ENCODE data around the gene SMIM8.

The SMIM8 gene

DNA sequence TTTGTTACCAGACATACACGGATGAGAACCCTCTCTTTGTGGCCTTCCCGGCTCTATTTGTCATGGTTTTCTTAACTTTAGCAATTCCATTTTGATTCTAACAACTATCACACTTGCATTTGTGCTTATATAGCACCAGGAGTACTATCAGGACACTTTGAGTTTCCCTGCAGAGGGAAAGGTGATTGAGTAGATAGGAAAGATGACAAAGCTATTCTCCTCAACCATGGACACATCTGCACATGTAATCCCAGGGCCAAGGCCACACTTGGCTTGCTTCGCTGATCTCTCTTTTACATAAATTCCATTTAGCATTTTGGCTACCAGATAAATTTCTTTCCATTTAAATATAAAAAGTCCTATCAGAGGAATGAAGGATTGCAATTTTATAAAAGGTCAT is 62.1 kb downstream of the SMIM8 start:
- Histone ChIP-seq H3K9ac (ENCODE audit: low read depth, low read length) (no peak overlapping the region), H3K9me3 (ENCODE audit: control insufficient read depth, insufficient read depth, low read length) (no peaks in the 10 kb centered on the region), H3K36me3 (ENCODE audit: insufficient read depth, low read length) (no peaks in the 10 kb centered on the region), H3K4me1 (ENCODE audit: insufficient read depth, low read length) (no peaks in the 10 kb centered on the region)

- no peaks in the 10 kb centered on the region for H3K9me3 ChIP-seq (ENCODE audit: control insufficient read depth, insufficient read depth, low read length)
- H3K4me1 ChIP-seq (ENCODE audit: insufficient read depth, low read length): no peaks in the 10 kb centered on the region
- no peaks in the 10 kb centered on the region for H3K36me3 ChIP-seq (ENCODE audit: insufficient read depth, low read length)
- no peak overlapping the region for H3K9ac ChIP-seq (ENCODE audit: low read depth, low read length)
Observed at GRCh38 chr6:87391334-87391733, 68.9 kb downstream of the SMIM8 start.
